ENCODE data around the gene KIZ. TPM values are rescaled to one million over a fixed set of nuclear protein-coding genes. Genes with fewer than 3 reads are reported as not detected.

Gene KIZ
- total RNA-seq, 1 donor from 2014 or later: 42.3 TPM

- Histone ChIP-seq H3K9me3 (replicated peaks) (no peaks in the 10 kb centered on the region), H3K4me3 (no peak overlapping the region), H3K4me1 (no peaks in the 10 kb centered on the region), H3K36me3 (peaks cover 18% of the 10 kb centered on the region), H3K27ac (replicated peaks) (no peak overlapping the region), H3K27me3 (ENCODE audit: low read depth) (no peaks in the 10 kb centered on the region)
- TF ChIP-seq, protein P1, sequence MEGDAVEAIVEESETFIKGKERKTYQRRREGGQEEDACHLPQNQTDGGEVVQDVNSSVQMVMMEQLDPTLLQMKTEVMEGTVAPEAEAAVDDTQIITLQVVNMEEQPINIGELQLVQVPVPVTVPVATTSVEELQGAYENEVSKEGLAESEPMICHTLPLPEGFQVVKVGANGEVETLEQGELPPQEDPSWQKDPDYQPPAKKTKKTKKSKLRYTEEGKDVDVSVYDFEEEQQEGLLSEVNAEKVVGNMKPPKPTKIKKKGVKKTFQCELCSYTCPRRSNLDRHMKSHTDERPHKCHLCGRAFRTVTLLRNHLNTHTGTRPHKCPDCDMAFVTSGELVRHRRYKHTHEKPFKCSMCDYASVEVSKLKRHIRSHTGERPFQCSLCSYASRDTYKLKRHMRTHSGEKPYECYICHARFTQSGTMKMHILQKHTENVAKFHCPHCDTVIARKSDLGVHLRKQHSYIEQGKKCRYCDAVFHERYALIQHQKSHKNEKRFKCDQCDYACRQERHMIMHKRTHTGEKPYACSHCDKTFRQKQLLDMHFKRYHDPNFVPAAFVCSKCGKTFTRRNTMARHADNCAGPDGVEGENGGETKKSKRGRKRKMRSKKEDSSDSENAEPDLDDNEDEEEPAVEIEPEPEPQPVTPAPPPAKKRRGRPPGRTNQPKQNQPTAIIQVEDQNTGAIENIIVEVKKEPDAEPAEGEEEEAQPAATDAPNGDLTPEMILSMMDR (IDR thresholded peaks at IDR 0.05; ENCODE audit: borderline replicate concordance): no peak
- DNase-seq: no peak
- intact Hi-C loops (cut with micrococcal nuclease): no loop called here
These were observed 15.9 kb downstream of the KIZ start for GRCh38 chr20:21141825-21142224.

DNA sequence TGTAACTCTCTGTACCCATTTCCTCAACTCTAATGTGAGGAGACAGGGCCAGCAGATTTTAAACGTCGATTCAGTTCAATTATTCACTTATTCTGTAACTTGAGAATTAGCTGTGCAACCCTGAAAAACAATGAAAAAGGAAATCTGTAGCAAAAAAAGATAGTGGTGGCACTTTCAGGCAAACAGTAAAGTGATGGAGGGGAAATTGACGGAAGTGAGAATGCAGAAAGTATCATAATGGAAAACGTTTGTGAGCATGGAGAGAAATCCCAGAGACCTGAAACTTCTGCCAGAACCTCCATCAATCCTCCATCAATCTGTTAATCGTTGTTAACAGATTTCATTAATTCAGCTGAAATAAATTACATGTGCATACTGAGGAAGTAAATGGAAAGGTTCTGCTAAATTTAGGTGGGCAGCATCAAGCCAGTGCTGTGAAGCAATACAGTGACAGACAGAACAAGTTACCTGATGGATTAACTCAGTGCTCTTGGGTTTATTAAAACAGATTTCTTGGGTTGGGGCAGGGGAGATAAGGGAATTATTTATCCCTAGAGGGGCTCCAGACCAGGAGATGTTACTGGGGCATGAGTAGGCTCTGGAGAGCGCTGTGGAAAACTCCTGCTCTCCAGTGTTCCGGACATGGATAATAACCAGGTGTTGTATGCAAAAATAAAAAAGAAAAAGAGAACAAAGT, 17.5 kb downstream of the KIZ start:
- TF ChIP-seq, protein P1 (IDR thresholded peaks at IDR 0.05; ENCODE audit: borderline replicate concordance): no peak
- Histone ChIP-seq H3K27me3 (ENCODE audit: low read depth) (no peaks in the 10 kb centered on the region), H3K27ac (replicated peaks) (no peak overlapping the region), H3K9me3 (replicated peaks) (no peaks in the 10 kb centered on the region), H3K4me1 (no peaks in the 10 kb centered on the region), H3K36me3 (peaks cover 13% of the 10 kb centered on the region), H3K4me3 (no peak overlapping the region)
- no peak for DNase-seq
- intact Hi-C loops (cut with micrococcal nuclease): no loop called here

DNA sequence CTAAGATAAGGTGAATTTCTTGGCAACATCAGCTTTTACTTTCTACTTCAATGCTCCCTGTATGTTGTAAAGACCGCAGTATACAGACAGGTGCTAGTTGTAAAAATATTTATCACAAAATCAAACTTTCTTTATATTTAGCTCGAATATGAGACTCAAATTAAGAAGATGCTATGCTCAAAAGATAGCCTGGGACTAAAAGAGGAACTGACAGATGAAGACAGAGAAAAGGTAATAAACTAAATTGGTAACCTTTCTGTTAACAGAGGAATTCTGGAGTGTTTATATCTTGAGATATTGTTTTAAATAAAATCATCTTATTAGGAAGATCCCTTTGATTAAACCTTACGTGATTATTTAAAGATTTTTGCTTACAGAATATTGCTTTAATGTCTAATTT, 19.5 kb downstream of the KIZ start:
- TF ChIP-seq, protein P1 (IDR thresholded peaks at IDR 0.05; ENCODE audit: borderline replicate concordance): no peak
- H3K36me3 ChIP-seq: peaks cover 3% of the 10 kb centered on the region
- H3K27me3 ChIP-seq (ENCODE audit: low read depth): no peaks in the 10 kb centered on the region
- intact Hi-C loops (cut with micrococcal nuclease): no loop called here
- H3K27ac ChIP-seq (replicated peaks): no peak overlapping the region
- H3K4me1 ChIP-seq: no peaks in the 10 kb centered on the region
- no peaks in the 10 kb centered on the region for H3K9me3 ChIP-seq (replicated peaks)
- no peak for DNase-seq
- no peak overlapping the region for H3K4me3 ChIP-seq

DNA sequence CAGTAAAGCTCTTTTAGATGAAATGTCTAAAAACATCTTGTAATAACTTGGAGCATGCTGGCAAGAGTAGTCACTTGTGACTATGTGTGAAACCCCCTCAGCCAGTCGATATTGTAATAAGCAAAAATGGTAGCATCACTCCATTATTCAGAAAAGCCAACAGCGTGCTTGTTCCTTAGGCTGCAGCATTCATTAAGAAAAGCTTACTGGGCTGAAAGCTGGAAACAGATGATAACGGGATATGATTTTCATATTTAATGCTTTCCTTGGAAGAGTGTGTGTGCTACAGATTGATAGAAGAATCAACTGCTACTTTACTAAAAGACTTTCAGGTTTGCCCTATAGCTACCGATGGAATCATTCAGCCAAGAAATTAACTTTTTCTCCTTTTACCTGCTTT, 20.3 kb downstream of the KIZ start:
- Histone ChIP-seq H3K4me1 (no peaks in the 10 kb centered on the region), H3K4me3 (no peak overlapping the region), H3K36me3 (peaks cover 3% of the 10 kb centered on the region), H3K27ac (replicated peaks) (no peak overlapping the region), H3K27me3 (ENCODE audit: low read depth) (no peaks in the 10 kb centered on the region), H3K9me3 (replicated peaks) (no peaks in the 10 kb centered on the region)
- TF ChIP-seq, protein P1 (IDR thresholded peaks at IDR 0.05; ENCODE audit: borderline replicate concordance): no peak
- intact Hi-C loops (cut with micrococcal nuclease): no loop called here
- no peak for DNase-seq

- TF ChIP-seq, protein P1 (IDR thresholded peaks at IDR 0.05; ENCODE audit: borderline replicate concordance): no peak
- Histone ChIP-seq H3K9me3 (replicated peaks) (no peaks in the 10 kb centered on the region), H3K27me3 (ENCODE audit: low read depth) (no peaks in the 10 kb centered on the region), H3K4me1 (peaks cover 3% of the 10 kb centered on the region), H3K36me3 (peaks cover 3% of the 10 kb centered on the region), H3K4me3 (no peak overlapping the region), H3K27ac (replicated peaks) (no peak overlapping the region)
- no peak for DNase-seq
- intact Hi-C loops (cut with micrococcal nuclease): no loop called here
These were observed 21.7 kb downstream of the KIZ start for GRCh38 chr20:21147593-21147992.

All from left ventricle myocardium inferior (tissue), 1 donor.